Hepatic stellate cell (primary cell): Measurements from ENCODE around the gene ARTN.

Experiments used
- DNase-seq: peaks from one replicate; pipeline ENCODE4 v3.0.0; 2011; ENCODE audit warnings: low spot score

The ARTN gene

GRCh38 chr1:43971336-43971980 lies 37.9 kb downstream of the ARTN start:
- DNase-seq = no peak

GRCh38 chr1:43973981-43974442 lies 40.4 kb downstream of the ARTN start:
- DNase-seq = no peak

- peak; percentile 99 for DNase-seq
Measured at GRCh38 chr1:43974443-43975248, 41.0 kb downstream of the ARTN start, which contains the start of gene ATP6V0B. ATP6V0B (plus strand) TSS chr1:43974960; CDS start chr1:43975041, 81 bp downstream.

GRCh38 chr1:43975249-43975961 lies 41.8 kb downstream of the ARTN start:
- DNase-seq = peak; percentile 70

GRCh38 chr1:43976045-43976444 lies 42.4 kb downstream of the ARTN start:
- DNase-seq = no peak

- DNase-seq = no peak
Measured at GRCh38 chr1:43976890-43977289, 43.3 kb downstream of the ARTN start.

GRCh38 chr1:43977376-43978263 lies 44.0 kb downstream of the ARTN start:
- DNase-seq = no peak

GRCh38 chr1:43978264-43978550 lies 44.6 kb downstream of the ARTN start:
- DNase-seq = no peak

- DNase-seq = peak; percentile 87
Measured at GRCh38 chr1:43978551-43979260, 45.1 kb downstream of the ARTN start, which contains the start of gene B4GALT2. B4GALT2 (plus strand) TSS chr1:43979210; CDS start chr1:43981161, 1,951 bp downstream.

- DNase-seq = no peak
Measured at GRCh38 chr1:43979261-43979527, 45.6 kb downstream of the ARTN start.

GRCh38 chr1:43979528-43980254 lies 46.1 kb downstream of the ARTN start:
- peak; percentile 78 for DNase-seq

- peak; percentile 42 for DNase-seq
Measured at GRCh38 chr1:43980255-43981134, 46.9 kb downstream of the ARTN start.

- no peak for DNase-seq
Measured at GRCh38 chr1:43981135-43981491, 47.5 kb downstream of the ARTN start.

GRCh38 chr1:43981636-43982035 lies 48.0 kb downstream of the ARTN start:
- no peak for DNase-seq

- no peak for DNase-seq
Measured at GRCh38 chr1:43982241-43982640, 48.6 kb downstream of the ARTN start.

- no peak for DNase-seq
Measured at GRCh38 chr1:43982808-43983207, 49.2 kb downstream of the ARTN start.

- DNase-seq = no peak
Measured at GRCh38 chr1:43983253-43983899, 49.8 kb downstream of the ARTN start.

- DNase-seq = no peak
Measured at GRCh38 chr1:43984855-43985254, 51.3 kb downstream of the ARTN start.

GRCh38 chr1:43985984-43986595 lies 52.5 kb downstream of the ARTN start:
- no peak for DNase-seq
